Measurements from ENCODE around the gene ARL14EP.

Gene ARL14EP

DNA sequence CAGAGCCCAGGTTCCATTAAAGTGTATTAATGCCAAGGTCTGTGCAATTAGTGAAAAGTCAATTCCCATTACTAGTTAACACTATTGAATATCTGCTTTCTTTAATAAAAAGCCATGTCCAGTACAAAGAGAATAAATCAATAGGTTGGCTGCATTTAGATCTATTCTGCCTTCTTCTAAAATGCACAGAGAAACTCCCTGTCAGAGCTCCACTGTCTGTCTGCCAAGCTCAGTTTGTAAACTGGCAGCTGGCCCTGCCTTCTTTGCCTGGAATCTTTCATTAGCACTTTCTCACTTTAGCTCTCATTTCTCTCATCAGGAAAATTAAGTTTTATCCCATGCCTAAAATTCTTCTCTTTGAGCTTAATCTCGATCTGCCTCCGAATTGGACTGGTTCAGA is 35.6 kb downstream of the ARL14EP start:
- TF ChIP-seq ZFX (IDR thresholded peaks at IDR 0.05; ENCODE audit: borderline replicate concordance) (no peak), CTCF (IDR thresholded peaks at IDR 0.05) (no peak)
- no peak overlapping the region for H3K27ac ChIP-seq

DNA sequence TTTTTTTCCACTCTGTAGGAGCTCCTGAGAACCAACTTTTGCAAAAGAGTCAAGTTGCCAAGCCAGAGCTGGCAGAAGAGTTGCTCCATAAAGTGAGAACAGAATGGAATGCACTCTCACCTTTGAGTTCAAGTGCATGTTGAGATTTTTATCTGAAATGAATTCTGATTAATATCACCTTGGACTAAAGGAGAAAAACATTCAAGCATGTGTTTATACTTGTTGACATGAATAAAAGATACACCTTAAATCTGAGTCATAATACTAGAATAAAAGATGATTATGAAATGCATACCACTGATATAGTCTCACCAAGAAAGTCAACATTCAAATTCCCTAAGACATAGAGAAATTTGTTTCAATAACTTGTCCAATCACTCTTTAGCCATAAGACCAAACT is 37.8 kb downstream of the ARL14EP start:
- H3K27ac ChIP-seq = no peak overlapping the region
- no peak for TF ChIP-seq ZFX (IDR thresholded peaks at IDR 0.05; ENCODE audit: borderline replicate concordance)
- no peak for TF ChIP-seq CTCF (IDR thresholded peaks at IDR 0.05)

DNA sequence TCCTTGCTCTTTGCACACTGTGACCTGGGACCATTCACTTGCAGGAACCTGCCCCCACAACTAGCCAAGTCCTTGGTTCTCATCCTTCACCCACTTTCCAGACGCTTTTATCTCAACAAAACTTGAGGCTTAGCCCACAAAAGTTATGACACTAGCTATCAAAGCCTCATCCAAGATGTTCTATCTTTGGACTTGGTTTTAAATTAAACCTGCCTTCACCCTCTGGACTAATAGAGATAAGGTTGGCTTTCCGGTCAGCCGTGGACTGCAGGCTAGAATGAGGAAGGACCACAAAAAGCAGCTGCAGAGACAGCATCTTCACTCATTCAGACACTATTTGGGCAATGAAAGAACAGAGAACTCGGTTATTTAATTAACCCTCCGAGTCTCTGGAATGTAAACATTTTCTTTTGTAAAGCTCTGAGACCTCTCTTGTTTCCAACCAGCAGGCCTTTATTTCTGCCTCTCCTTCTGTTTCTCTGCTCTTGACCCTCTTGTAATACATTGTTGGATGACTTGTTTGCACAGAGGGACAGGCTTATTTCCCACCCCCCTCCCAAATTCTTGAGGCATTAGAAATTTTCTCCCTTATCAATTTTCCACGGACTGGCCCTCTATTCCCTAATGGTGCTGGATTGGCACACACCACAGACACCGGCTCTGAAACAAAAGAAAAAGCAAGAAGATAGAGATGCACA is 41.4 kb downstream of the ARL14EP start:
- no peak for TF ChIP-seq ZFX (IDR thresholded peaks at IDR 0.05; ENCODE audit: borderline replicate concordance)
- no peak for TF ChIP-seq CTCF (IDR thresholded peaks at IDR 0.05)
- no peak overlapping the region for H3K27ac ChIP-seq

- TF ChIP-seq ZFX (IDR thresholded peaks at IDR 0.05; ENCODE audit: borderline replicate concordance) = no peak
- TF ChIP-seq CTCF (IDR thresholded peaks at IDR 0.05) = no peak
- H3K27ac ChIP-seq = no peak overlapping the region
These were observed 42.1 kb downstream of the ARL14EP start for GRCh38 chr11:30364837-30365482.

GRCh38 chr11:30365793-30366517 is 43.1 kb downstream of the ARL14EP start:
- TF ChIP-seq CTCF (IDR thresholded peaks at IDR 0.05) (no peak), ZFX (IDR thresholded peaks at IDR 0.05; ENCODE audit: borderline replicate concordance) (no peak)
- no peak overlapping the region for H3K27ac ChIP-seq

DNA sequence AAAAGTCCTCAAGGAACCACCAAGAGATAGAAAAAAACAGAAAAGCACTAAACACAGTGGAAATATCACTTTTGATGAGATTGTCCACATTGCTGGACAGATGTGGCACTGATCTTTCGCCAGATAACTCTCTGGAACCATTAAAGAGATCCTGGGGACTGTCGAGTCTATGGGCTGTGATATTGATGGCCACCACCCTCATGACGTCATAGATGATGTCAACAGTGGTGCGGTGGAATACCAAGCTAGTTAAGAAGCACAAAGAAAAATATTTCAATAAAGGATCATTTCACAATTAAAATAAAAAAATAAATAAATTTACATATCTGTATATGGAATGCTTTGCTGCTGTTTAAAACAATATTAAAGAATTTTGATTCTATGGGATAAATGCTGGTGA is 45.5 kb downstream of the ARL14EP start:
- no peak for TF ChIP-seq ZFX (IDR thresholded peaks at IDR 0.05; ENCODE audit: borderline replicate concordance)
- TF ChIP-seq CTCF (IDR thresholded peaks at IDR 0.05) = no peak
- no peak overlapping the region for H3K27ac ChIP-seq

DNA sequence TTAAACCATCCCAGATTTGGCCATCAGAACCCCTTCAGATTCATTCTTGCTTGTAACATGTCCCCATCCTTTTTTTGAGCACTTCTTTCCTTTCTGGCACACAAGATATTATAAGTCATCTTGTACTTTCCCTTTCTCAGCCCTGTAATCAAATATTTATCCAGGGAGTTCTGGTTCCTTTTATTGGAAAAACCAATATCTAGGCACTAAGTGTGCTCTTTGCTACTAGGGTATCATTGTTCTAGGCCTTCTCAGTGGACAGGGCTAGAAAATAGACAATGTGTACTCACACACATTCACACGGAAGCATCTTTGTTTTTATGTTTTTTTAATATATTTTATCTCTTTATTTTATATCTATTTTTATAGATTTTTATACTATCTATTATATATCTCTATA is 47.3 kb downstream of the ARL14EP start:
- TF ChIP-seq ZFX (IDR thresholded peaks at IDR 0.05; ENCODE audit: borderline replicate concordance) = no peak

More for the DNA sequence above, 47.3 kb downstream of the ARL14EP start:
- H3K27ac ChIP-seq = no peak overlapping the region
